ENCODE data around the gene NACC1.
A peak's percentile ranks its signal among the peaks of the same experiment; 100 is the strongest.

Gene NACC1

GRCh38 chr19:13117772-13118423 lies at the start of gene NACC1:
TSS of gene NACC1 (plus strand) at chr19:13118264. CDS start at chr19:13135208, 16,944 bp downstream.
- DNase-seq (ENCODE audit: low spot score): peak; percentile 92

- DNase-seq (ENCODE audit: low spot score): no peak
These were observed 48.4 kb upstream of the NACC1 start for GRCh38 chr19:13069415-13070359.

DNA sequence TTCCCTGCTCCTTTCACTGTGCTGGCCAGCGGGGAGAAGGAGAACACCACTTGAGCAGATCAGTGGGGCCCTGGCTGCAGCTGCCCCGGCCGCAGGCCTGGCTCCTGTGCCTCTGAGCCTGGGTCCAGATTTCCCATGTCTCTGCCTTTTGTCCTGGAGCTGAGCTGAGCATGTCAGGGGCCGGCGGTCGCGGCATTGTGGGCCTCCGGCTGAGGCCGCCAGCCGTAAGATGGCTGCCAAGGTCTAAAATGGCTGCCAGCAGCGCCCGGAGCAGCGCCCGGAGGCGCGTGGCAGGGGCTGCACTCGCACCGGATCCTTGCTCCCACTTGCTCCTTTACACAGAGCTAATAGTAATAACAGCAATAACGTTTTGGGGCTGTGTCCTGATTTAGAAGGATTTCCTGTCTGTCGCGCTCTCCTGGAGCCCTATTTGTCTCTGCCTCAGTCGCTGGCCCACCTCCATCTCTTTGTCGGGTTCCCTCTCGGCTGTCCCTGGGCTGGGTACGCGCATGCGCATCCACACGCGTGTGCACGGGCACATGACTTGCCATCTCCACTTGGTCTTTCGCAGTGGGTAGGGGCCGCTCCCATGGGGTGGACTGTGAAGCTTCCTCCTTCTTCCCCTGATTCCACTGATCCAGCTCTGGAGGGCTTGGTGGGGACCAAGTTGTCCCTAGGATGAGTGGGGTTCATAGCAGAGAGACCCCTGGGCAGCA lies 47.5 kb upstream of the NACC1 start:
- no peak for DNase-seq (ENCODE audit: low spot score)

- no peak for DNase-seq (ENCODE audit: low spot score)
These were observed 46.4 kb upstream of the NACC1 start for GRCh38 chr19:13071444-13072187.

- no peak for DNase-seq (ENCODE audit: low spot score)
These were observed 45.7 kb upstream of the NACC1 start for GRCh38 chr19:13072188-13072908.

DNA sequence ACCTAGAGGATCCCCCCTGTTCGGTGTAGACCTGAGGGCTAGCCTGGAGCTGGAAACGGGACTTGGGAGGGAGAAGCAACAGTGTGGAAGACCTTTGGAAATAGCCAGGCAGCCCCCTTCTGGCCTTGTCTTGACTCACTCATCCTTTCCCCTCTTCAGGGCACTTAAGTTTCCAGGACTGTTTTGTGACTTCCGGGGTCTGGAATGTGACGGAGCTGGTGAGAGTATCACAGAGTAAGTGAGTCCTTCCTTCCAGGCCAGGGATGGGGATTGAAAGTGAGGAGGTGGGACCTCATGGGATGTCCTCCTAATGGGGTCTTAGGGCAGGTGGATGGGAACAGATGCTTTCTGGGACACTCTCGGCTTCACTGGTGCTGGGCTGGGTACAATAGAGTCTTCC lies 44.8 kb upstream of the NACC1 start:
- DNase-seq (ENCODE audit: low spot score): no peak

DNA sequence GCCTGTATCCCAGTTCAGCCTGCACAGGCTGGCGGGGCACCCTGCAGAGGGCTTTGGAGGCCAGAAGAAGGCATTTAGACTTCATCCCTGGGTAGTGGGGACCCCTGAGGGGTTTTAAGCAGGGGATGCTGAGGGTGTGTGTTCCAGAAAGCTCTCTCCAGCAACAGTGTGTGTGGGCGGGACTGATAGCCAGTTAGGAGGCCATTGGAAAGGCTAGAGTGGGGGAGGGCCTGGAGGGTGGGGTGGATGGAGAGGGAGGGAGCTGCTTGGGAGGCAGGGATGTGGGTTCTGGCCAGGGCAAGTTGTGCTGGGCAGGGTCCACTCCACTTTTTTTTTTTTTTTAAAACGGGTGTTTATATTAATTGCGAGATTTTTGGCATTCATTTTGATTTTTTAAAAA lies 43.7 kb upstream of the NACC1 start:
- no peak for DNase-seq (ENCODE audit: low spot score)

- DNase-seq (ENCODE audit: low spot score): no peak
These were observed 41.7 kb upstream of the NACC1 start for GRCh38 chr19:13076320-13076719.

DNA sequence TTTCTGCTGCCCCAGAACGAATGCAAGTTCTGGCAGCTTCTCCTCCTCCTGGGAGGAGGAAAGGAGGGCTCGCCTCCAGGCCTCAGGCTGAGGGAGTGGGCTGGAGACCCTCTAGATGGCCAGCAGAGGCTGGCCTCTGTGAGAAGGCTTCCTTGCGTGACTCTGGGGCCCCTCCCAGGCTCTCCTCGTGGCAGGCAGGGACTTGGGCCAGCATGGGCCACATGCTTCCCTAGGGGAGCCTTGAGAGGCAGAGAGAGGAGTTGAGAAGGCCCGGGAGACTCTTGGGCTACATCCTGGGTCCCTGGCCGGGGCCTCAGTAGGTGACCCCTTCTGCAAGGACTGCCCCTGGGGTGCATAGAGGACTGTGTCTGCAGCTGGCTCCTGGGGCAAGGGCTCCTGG lies 41.3 kb upstream of the NACC1 start:
- DNase-seq (ENCODE audit: low spot score): no peak

DNA sequence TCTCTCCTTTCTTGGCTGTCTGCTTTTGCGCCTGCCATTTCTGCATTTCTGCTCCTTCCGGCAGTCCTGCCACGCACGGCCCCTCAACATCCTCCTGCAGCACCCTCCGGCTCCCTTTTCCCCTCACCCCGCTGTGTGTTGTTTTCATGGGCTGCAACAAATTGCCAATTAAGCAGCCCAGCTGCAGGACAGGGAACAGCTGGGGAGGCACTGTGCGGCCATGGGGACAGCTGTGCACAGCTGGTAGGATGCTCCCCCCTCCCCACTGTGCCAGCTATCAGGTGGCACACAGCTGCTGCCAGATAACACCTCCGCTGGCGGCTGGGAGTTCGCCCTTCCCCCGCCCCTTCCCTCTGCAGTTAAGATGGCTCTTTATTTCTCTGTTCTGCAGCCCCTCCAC lies 40.8 kb upstream of the NACC1 start:
- no peak for DNase-seq (ENCODE audit: low spot score)

DNA sequence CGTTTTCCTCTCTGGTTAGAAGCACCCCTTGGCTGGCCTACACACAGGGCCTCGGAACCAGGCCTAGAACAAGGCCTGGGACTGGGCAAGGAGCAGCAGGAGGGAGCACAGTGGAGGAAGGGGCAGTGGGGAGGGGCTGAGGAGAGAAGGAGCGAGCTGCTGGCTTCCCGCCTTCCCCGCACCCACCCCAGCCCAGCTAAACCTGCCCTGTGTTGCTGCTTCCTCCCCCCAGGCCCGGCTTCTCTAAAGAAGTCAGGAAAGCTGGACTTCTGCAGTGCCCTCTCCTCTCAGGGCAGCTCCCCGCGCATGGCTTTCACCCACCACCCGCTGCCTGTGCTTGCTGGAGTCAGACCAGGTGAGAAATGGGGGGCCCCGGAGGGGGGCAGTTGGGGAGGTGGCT lies 39.7 kb upstream of the NACC1 start:
- no peak for DNase-seq (ENCODE audit: low spot score)

GRCh38 chr19:13078897-13079541 lies 39.0 kb upstream of the NACC1 start:
- no peak for DNase-seq (ENCODE audit: low spot score)

- no peak for DNase-seq (ENCODE audit: low spot score)
These were observed 38.5 kb upstream of the NACC1 start for GRCh38 chr19:13079542-13079986.

DNA sequence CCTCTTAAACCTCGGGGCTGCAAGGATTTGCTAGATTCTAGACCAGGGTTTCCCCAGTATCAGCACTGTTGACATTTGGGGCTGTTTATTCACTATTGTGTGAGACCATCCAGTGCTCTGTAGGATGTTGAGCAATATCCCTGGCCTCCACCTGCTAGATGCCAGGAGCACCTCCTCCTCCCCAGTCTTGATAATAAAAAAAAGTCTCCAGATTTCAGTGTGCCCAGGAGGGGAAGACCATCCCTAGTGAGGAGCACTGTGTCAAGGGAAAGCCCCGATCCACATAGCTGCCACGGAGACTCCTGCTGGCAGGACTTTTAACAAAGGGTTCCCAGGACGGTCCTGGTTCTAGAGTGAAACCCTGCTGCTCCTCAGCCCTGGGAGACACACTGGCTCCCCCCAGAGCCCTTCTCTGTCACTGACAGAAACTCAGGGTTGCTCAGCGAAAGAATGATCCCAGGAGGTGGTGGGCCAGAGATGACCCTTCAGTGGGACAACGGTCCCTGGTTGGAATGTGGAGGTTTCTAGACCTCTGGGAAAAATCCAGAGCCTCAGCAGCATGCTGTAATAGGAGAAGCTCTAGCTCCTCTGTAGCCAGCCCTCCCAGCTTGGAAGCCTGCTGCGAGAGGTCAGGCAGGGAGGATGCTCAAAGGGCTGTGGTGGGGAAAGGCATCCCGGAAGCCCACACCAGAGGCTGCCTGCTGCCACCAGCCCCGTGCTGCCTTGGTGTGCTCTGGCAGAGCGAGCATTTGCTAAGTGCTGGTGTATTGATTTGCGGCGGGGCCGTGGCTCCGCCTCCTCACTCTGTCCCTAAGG lies 35.7 kb upstream of the NACC1 start:
- no peak for DNase-seq (ENCODE audit: low spot score)

DNA sequence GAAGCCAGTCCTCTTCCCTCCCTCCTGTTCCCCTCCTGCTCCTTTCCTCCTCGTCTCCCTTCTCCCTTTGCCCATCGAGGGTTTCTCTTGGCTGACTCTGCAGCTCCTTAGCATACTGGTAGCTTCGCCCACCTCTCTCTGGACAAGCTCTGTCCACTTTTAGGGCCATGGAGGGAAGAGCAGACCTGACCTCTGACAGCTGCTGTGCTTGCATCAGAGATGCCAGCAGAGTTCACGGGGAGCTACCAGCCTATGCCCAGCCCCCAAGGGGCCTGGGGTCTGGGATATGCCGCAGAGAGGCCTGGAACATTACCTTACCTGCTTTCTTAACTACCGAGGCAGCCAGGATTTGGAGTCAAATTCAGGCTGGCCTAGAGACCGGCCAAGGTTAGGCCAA lies 35.1 kb upstream of the NACC1 start:
- DNase-seq (ENCODE audit: low spot score): no peak

GRCh38 chr19:13083627-13084026 lies 34.4 kb upstream of the NACC1 start:
- no peak for DNase-seq (ENCODE audit: low spot score)

- DNase-seq (ENCODE audit: low spot score): no peak
These were observed 32.4 kb upstream of the NACC1 start for GRCh38 chr19:13085666-13086065.

DNA sequence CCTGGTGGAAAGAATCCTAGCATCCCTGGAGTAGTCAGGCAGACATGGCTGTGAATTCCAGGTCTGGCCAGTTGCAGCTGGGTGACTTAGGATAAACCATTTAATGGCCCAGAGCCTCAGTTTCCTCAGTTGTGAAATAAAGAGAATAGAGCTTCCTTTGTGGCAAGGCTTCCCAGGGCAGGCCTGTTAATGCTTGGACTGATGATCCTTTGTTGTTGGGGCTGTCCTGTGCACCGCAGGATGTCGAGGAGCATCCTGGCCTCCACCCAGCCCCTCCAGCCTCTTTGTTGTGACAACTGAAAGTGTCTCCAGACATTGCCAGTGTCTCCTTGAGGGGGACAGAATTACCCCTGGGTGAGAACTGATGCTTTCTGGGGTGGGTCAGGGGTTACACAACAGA lies 31.7 kb upstream of the NACC1 start:
- no peak for DNase-seq (ENCODE audit: low spot score)

GRCh38 chr19:13087295-13087694 lies 30.8 kb upstream of the NACC1 start:
- no peak for DNase-seq (ENCODE audit: low spot score)
